ENCODE results near the gene P4HA2. TPM values are rescaled to one million over a fixed set of nuclear protein-coding genes. Genes with fewer than 3 reads are reported as not detected.
A peak's percentile ranks its signal among the peaks of the same experiment; 100 is the strongest.

The P4HA2 gene
- total and polyA plus RNA-seq, 4 donors = 20.3 to 62.3 (median 37.2) TPM

DNA sequence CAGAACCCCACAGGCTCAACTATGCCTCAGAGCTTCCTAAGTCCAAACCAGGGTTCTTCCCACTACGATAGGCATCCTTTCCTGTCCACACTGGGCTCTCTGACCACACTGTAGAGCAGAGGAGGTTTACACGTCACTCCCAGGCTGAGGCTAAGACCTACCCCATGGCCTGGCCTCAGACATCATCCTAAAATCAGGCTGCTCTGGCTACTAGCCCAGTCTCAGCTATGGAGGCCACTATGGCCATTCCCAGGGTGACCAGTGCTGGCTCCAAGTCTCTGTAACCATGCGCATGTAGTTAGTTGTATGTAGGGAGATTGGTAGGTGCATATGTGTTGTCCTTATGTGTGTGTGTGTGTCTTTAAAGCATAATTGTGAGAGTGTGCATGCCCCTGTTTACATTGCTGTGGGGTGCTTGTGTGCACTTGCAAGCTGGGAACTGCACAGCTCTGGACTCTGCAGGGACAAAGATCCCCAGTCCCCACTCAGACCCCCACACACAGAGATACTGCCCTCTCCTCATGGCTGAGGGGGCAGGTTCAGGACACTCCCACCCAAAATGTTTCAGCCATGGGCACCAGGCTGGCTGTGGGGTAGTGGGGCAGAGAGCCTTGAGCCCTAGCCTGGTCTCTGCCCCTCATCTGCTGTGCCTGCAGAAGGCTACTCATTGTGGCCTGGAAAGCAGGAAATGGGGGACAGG lies 42.1 kb upstream of the P4HA2 start:
- no peak for ATAC-seq (ENCODE audit: insufficient read depth, low FRiP score)
- Histone ChIP-seq H3K4me1 (ENCODE audit: control insufficient read depth in 5 of 5, insufficient read depth in 5 of 5, low read length in 5 of 5) (peaks cover 0 to 8% (median 3%) of the 10 kb centered on the region in 5 donors), H3K36me3 (ENCODE audit: control insufficient read depth in 4 of 4, insufficient read depth in 4 of 4, low read length in 4 of 4) (no peaks in the 10 kb centered on the region), H3K27me3 (ENCODE audit: control insufficient read depth in 3 of 3, insufficient read depth in 3 of 3, low read length in 2 of 3) (no peaks in the 10 kb centered on the region), H3K4me3 (no peak overlapping the region), H3K27ac (ENCODE audit: low read depth in 1 of 2, low read length in 1 of 2) (no peak overlapping the region), H3K9ac (ENCODE audit: insufficient read depth in 1 of 2, low read length in 2 of 2) (no peak overlapping the region), H3K9me3 (ENCODE audit: control insufficient read depth in 4 of 4, insufficient read depth in 3 of 4, low read length in 3 of 4) (no peaks in the 10 kb centered on the region)
- WGBS, 2 donors = 85 to 94% methylated on average over 3 of the region's 3 CpGs
- no peak for DNase-seq
- TF ChIP-seq, protein P1, sequence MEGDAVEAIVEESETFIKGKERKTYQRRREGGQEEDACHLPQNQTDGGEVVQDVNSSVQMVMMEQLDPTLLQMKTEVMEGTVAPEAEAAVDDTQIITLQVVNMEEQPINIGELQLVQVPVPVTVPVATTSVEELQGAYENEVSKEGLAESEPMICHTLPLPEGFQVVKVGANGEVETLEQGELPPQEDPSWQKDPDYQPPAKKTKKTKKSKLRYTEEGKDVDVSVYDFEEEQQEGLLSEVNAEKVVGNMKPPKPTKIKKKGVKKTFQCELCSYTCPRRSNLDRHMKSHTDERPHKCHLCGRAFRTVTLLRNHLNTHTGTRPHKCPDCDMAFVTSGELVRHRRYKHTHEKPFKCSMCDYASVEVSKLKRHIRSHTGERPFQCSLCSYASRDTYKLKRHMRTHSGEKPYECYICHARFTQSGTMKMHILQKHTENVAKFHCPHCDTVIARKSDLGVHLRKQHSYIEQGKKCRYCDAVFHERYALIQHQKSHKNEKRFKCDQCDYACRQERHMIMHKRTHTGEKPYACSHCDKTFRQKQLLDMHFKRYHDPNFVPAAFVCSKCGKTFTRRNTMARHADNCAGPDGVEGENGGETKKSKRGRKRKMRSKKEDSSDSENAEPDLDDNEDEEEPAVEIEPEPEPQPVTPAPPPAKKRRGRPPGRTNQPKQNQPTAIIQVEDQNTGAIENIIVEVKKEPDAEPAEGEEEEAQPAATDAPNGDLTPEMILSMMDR (IDR thresholded peaks at IDR 0.05; ENCODE audit: control extremely low read depth, extremely low read depth) = no peak

DNA sequence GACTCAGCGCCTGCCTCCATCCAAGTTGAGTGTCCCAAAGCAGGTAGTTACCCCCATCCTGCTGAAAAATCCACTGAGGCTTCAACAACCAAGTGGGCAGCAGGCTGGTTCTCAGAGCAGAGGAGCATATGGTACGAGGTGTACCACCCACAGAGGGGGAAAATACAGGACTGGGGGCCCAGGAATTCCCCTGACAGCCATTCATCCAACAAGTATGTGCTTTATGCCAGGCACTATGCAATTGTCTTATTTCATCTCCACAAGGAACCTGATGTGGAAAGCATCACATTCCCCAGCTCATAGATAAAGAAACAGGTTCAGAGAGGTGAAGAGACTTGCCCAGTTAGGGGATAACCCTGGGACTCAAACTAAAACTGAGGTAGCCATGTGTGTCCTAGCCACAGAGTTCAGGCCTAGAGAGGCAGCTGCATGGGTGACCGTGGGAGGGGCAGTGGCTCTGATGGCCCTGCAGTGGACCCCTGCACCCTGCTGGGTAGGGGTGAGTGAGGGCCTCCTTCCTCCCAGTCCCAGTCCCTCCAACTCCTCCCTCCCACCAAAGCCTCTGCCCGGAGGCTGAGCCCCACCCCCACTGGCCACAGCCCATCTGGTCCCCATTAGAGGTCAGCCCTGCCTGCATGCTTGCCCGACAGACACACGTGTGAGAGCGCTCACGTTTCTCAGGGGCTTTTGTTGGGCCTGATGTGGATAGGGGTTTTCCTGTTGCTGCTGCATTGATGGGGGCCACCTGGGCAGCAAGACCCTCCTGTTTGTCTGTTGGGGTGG lies 41.3 kb upstream of the P4HA2 start:
- WGBS, 2 donors = 80 to 86% methylated on average over 8 of the region's 8 CpGs
- no peak for ATAC-seq (ENCODE audit: insufficient read depth, low FRiP score)
- Histone ChIP-seq H3K4me3 (no peak overlapping the region), H3K4me1 (ENCODE audit: control insufficient read depth in 5 of 5, insufficient read depth in 5 of 5, low read length in 5 of 5) (peaks cover 0 to 8% (median 3%) of the 10 kb centered on the region in 5 donors), H3K9ac (ENCODE audit: insufficient read depth in 1 of 2, low read length in 2 of 2) (no peak overlapping the region), H3K9me3 (ENCODE audit: control insufficient read depth in 4 of 4, insufficient read depth in 3 of 4, low read length in 3 of 4) (no peaks in the 10 kb centered on the region), H3K27ac (ENCODE audit: low read depth in 1 of 2, low read length in 1 of 2) (no peak overlapping the region), H3K27me3 (ENCODE audit: control insufficient read depth in 3 of 3, insufficient read depth in 3 of 3, low read length in 2 of 3) (no peaks in the 10 kb centered on the region), H3K36me3 (ENCODE audit: control insufficient read depth in 4 of 4, insufficient read depth in 4 of 4, low read length in 4 of 4) (no peaks in the 10 kb centered on the region)
- TF ChIP-seq, protein P1 (IDR thresholded peaks at IDR 0.05; ENCODE audit: control extremely low read depth, extremely low read depth) = no peak
- no peak for DNase-seq

DNA sequence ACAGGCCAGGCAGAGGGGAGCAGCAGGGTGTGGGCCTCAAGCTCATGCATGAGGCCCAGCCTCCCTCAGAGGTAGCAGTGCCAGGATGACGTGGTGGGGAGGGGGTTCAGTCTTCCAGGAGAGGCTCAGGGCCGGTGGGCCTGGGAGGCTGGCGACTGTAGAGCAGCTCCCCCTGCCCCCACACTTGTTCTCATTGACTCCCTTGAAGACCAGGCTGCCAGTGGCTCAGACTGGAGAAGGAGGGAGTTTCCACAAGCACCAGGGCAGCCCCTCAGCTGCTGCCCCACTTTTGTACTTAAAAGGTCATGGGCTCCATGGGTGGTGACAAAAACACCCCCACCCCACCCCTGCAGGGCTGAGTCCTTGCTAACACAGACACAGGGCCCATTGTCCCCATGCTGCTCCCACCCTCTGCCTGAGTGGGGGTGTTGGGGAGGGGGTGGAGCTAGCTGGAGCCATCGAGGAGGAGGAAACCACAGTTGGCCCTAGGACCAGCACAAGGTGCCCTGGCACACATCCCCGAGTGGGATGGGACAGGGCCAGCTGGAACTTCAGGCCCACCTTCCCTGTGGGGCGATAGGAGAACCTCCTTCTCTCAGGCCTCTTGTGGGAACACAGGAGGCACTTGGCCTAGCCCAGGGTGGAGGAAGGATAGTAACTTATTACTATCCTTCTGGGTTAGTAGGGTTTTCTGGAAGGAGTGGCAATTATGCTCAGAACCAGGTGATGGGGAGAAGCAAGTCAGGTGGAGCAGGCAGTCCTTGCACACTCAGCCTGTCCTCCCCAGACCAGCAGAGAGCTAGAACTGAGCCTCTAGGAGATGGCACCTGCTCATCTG lies 40.5 kb upstream of the P4HA2 start:
- H3K27me3 ChIP-seq (ENCODE audit: control insufficient read depth in 3 of 3, insufficient read depth in 3 of 3, low read length in 2 of 3) = no peaks in the 10 kb centered on the region
- TF ChIP-seq, protein P1 (IDR thresholded peaks at IDR 0.05; ENCODE audit: control extremely low read depth, extremely low read depth) = no peak
- peak in 1 of 3 donors; percentile 48 for DNase-seq
- no peak overlapping the region for H3K4me3 ChIP-seq
- no peak overlapping the region for H3K27ac ChIP-seq (ENCODE audit: low read depth in 1 of 2, low read length in 1 of 2)
- WGBS, 2 donors = 73 to 90% methylated on average over 5 to 6 of the region's 6 CpGs
- ATAC-seq (ENCODE audit: insufficient read depth, low FRiP score) = no peak
- H3K9me3 ChIP-seq (ENCODE audit: control insufficient read depth in 4 of 4, insufficient read depth in 3 of 4, low read length in 3 of 4) = no peaks in the 10 kb centered on the region
- H3K4me1 ChIP-seq (ENCODE audit: control insufficient read depth in 5 of 5, insufficient read depth in 5 of 5, low read length in 5 of 5) = peaks cover 0 to 12% (median 3%) of the 10 kb centered on the region in 5 donors
- no peak overlapping the region for H3K9ac ChIP-seq (ENCODE audit: insufficient read depth in 1 of 2, low read length in 2 of 2)
- no peaks in the 10 kb centered on the region for H3K36me3 ChIP-seq (ENCODE audit: control insufficient read depth in 4 of 4, insufficient read depth in 4 of 4, low read length in 4 of 4)
